Mesangial cell (primary cell): Measurements from ENCODE around the gene MLST8. TPM values are rescaled to one million over a fixed set of nuclear protein-coding genes. Genes with fewer than 3 reads are reported as not detected.

Experiments used
- total RNA-seq: library from RNA; depleted of rRNA; stranded (reverse); fragments of >200 nt; gene quantifications from 2 replicates; pipeline ENCODE4 v1.2.3, GENCODE V29; 2015

MLST8 gene
- total RNA-seq = 129 and 184 TPM in 2 replicates

GRCh38 chr16:2205104-2205966 is at the start of gene MLST8:
MLST8 (plus strand) TSS chr16:2205454; CDS start chr16:2206086, 632 bp downstream.

DNA sequence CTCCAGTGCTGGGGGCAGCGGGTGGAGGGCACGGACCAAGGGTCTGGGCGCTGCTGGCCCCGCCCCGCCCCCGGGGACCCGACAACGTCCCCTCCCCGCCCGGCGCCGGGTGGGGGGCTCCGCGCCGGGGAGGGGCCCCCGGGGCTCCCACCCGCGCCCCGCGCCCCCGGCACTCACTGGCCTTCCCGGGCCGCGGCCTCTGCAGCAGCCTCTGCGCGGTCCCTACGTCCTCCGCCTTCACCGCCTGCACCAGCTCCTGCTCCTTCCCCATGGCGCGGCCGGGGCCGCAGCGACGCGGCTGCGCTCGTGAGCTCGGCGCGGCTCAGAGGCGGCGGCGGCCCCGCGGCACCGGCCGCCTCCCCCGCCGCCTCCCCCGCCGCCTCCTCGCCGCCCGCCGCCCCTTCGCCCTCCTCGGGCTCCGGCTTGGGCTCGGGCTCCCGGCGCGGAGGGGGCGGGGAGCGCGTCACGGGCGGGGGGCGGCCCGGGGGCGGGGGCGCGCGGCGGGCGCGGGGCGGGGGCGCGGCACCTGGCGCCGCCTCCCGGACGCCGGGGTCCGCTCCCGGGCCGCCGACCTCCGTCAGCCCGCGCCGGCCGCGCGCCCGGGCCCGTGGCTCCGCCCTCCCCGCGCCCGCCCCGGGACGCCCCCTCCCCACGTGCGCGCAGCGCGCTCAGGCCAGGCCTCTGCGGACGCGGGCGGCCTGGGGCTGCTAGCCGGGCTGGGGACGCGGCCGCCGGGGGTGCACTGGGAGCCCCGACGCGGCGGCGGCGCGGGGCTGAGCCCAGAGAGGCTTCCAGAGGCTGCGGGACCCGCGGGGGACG is 8.9 kb upstream of the MLST8 start, which contains the start of gene CASKIN1:
Gene CASKIN1, minus strand, starts transcription at position 444 of the 819 bp plus-strand sequence. Its CDS starts 173 bp downstream, at position 271.

GRCh38 chr16:2210386-2211365 is 5.4 kb downstream of the MLST8 start, which contains the start of gene BRICD5:
BRICD5 (minus strand) TSS chr16:2210863; CDS start chr16:2210833, 30 bp downstream.

GRCh38 chr16:2214719-2214968 is 9.4 kb downstream of the MLST8 start, which contains the start of gene PGP:
PGP (minus strand) TSS chr16:2214840; CDS start chr16:2214777, 63 bp downstream.

DNA sequence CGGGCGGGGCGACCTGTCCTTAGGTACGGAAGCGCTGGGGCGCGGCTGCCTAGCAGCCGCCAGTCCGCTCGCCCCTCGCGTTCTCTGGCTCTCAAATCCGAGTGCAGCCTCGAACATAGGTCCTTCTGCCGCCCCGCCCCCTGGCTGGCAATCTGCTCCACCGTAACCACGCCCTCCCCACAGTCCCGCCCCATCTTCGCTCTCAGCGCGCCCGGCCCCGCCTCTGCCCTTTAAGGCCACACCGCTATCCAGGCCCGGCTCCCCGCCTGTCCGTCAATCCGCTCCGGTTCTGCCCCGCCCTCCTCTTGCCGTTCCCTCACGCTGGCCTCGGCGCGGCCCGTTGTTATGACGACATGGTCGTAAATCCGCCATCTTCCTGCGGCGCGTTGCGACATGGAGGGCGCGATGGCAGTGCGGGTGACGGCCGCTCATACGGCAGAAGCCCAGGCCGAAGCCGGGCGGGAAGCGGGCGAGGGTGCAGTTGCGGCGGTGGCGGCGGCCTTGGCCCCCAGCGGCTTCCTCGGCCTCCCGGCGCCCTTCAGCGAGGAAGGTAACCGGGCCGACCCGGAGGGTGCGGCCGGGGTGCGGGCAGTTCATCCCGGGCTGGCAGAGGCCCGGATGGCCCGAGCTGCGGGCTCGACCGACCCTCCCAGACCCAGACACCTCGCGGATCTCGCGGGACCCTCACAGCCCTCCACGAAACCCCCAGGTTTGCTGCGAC is 18.1 kb downstream of the MLST8 start, which contains the start of gene E4F1:
Gene E4F1, plus strand, starts transcription at position 371 of the 721 bp plus-strand sequence. Its CDS starts 23 bp downstream, at position 394.

DNA sequence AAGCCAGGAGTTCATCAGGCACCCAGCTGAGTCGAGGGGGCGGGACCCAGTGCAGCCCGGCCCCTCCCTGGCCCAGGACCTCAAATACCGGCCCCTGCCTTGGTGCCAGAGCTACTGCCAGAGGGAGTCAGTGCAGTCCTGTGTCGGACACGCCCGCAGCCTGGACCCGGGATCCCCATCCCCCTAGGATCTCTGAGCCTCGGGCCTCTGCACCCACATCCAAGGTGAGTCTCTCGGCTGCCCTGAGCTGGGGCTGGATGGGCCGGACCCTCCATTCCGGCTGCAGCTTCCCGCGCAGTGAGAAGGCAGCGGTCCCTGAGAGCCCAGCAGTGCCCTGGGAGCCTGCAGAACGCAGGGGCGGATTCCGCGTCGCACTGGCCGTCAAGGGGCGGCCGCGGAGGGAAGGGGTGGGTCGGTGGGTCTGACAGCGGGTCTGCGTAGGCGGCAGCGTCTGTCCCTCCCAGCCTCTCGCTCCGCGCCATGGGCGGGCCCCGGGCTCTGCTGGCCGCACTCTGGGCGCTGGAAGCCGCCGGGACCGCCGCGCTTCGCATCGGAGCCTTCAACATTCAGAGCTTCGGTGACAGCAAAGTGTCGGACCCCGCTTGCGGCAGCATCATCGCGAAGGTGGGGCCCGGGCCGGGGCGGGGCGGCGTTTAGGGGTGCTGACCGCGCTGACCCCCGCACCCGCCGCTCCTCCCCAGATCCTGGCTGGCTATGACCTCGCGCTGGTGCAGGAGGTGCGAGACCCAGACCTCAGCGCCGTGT is 31.3 kb downstream of the MLST8 start, which contains the start of gene DNASE1L2:
Gene DNASE1L2, plus strand, starts transcription at position 108 of the 765 bp plus-strand sequence. Its CDS starts 373 bp downstream, at position 481.

GRCh38 chr16:2251296-2252111 is 46.2 kb downstream of the MLST8 start, which contains the start of gene ECI1:
ECI1 (minus strand) TSS chr16:2251587; CDS start chr16:2251566, 21 bp downstream.

Other genes starting within 250 kb of the MLST8 start
- 334 and 388 TPM in 2 replicates for gene NDUFB10, start 245.9 kb upstream of the MLST8 start, total RNA-seq
- 4,197 and 4,785 TPM in 2 replicates for gene RPS2, start 240.6 kb upstream of the MLST8 start, total RNA-seq
- 0.16 TPM in 1 of 2 replicates, not detected in the other for gene RNF151, start 238.6 kb upstream of the MLST8 start, total RNA-seq
- gene TBL3, start 233.4 kb upstream of the MLST8 start, total RNA-seq = 56.8 and 104 TPM in 2 replicates
- gene NOXO1, start 224.0 kb upstream of the MLST8 start, total RNA-seq = 0.25 TPM in 1 of 2 replicates, not detected in the other
- gene GFER, start 221.3 kb upstream of the MLST8 start, total RNA-seq = 31.9 and 34.9 TPM in 2 replicates
- gene SYNGR3, start 215.5 kb upstream of the MLST8 start, total RNA-seq = 4.6 and 10.0 TPM in 2 replicates
- 42.7 and 46.6 TPM in 2 replicates for gene ZNF598, start 195.6 kb upstream of the MLST8 start, total RNA-seq
- gene NPW, start 185.7 kb upstream of the MLST8 start, total RNA-seq = 4.4 and 5.7 TPM in 2 replicates
- gene NHERF2, start 178.6 kb upstream of the MLST8 start, total RNA-seq = 60.3 and 91.9 TPM in 2 replicates
- 45.1 and 63.7 TPM in 2 replicates for gene NTHL1, start 157.6 kb upstream of the MLST8 start, total RNA-seq
- gene TSC2, start 157.5 kb upstream of the MLST8 start, total RNA-seq = 53.8 and 113 TPM in 2 replicates
- 113 and 120 TPM in 2 replicates for gene PKD1, start 69.6 kb upstream of the MLST8 start, total RNA-seq
- 0.65 and 5.7 TPM in 2 replicates for gene RAB26, start 56.8 kb upstream of the MLST8 start, total RNA-seq
- 84.1 and 96.6 TPM in 2 replicates for gene TRAF7, start 49.7 kb upstream of the MLST8 start, total RNA-seq
- gene CASKIN1, start 8.8 kb upstream of the MLST8 start, total RNA-seq = 0.16 and 0.38 TPM in 2 replicates
- 2.1 and 3.8 TPM in 2 replicates for gene BRICD5, start 5.4 kb downstream of the MLST8 start, total RNA-seq
- 13.7 and 41.7 TPM in 2 replicates for gene PGP, start 9.4 kb downstream of the MLST8 start, total RNA-seq
- 28.2 and 34.0 TPM in 2 replicates for gene E4F1, start 18.1 kb downstream of the MLST8 start, total RNA-seq
- 0.51 TPM in 1 of 2 replicates, not detected in the other for gene DNASE1L2, start 31.0 kb downstream of the MLST8 start, total RNA-seq
- 53.1 and 107 TPM in 2 replicates for gene ECI1, start 46.1 kb downstream of the MLST8 start, total RNA-seq
- gene RNPS1, start 62.7 kb downstream of the MLST8 start, total RNA-seq = 152 and 250 TPM in 2 replicates
- 7.8 and 33.0 TPM in 2 replicates for gene ABCA3, start 135.3 kb downstream of the MLST8 start, total RNA-seq
- gene CCNF, start 224.0 kb downstream of the MLST8 start, total RNA-seq = 6.6 and 63.1 TPM in 2 replicates